Ishikawa (cell line): ENCODE results near the gene ARX.

ENCODE experiments used
- CEBPB ChIP-seq: IDR thresholded peaks from 2 replicates; pipeline ENCODE4 v1.6.1; 2012
- CREB1 ChIP-seq: IDR thresholded peaks from 2 replicates; pipeline ENCODE4 v1.6.1; 2012; ENCODE audit warnings: low read depth
- EGR1 ChIP-seq: IDR thresholded peaks from 2 replicates; pipeline ENCODE4 v1.6.1; 2012
- EP300 ChIP-seq: IDR thresholded peaks from 2 replicates; pipeline ENCODE4 v1.6.1; 2012; ENCODE audit warnings: borderline replicate concordance
- FOXM1 ChIP-seq: IDR thresholded peaks from 2 replicates; pipeline ENCODE4 v1.6.1; 2012; ENCODE audit warnings: low read depth, borderline replicate concordance
- MAX ChIP-seq: IDR thresholded peaks from 2 replicates; pipeline ENCODE4 v1.6.1; 2012
- NFIC ChIP-seq: IDR thresholded peaks from 2 replicates; pipeline ENCODE4 v1.6.1; 2012
- RAD21 ChIP-seq: IDR thresholded peaks from 2 replicates; pipeline ENCODE4 v1.6.1; 2012; ENCODE audit warnings: low read depth
- REST ChIP-seq: IDR thresholded peaks from 2 replicates; pipeline ENCODE4 v1.6.1; 2012; ENCODE audit warnings: low read depth, mild to moderate bottlenecking
- TAF1 ChIP-seq: IDR thresholded peaks from 2 replicates; pipeline ENCODE4 v1.6.1; 2012; ENCODE audit warnings: low read depth, mild to moderate bottlenecking
- TCF12 ChIP-seq: IDR thresholded peaks from 2 replicates; pipeline ENCODE4 v1.6.1; 2012; ENCODE audit warnings: low read depth
- TEAD4 ChIP-seq: IDR thresholded peaks from 2 replicates; pipeline ENCODE4 v1.6.1; 2012
- USF1 ChIP-seq: IDR thresholded peaks from 2 replicates; pipeline ENCODE4 v1.6.1; 2012
- YY1 ChIP-seq: IDR thresholded peaks from 2 replicates; pipeline ENCODE4 v1.6.1; 2012; ENCODE audit warnings: low read depth
- ZBTB7A ChIP-seq: IDR thresholded peaks from 2 replicates; pipeline ENCODE4 v1.6.1; 2012; ENCODE audit warnings: low read depth

The ARX gene

GRCh38 chrX:25026576-25026975, 10.8 kb upstream of the ARX start:
- TF ChIP-seq CREB1: no peak
- no peak for TF ChIP-seq YY1
- TF ChIP-seq TEAD4: no peak
- TF ChIP-seq REST: no peak
- no peak for TF ChIP-seq MAX
- TF ChIP-seq FOXM1: no peak
- TF ChIP-seq EGR1: no peak
- no peak for TF ChIP-seq TAF1
- TF ChIP-seq CEBPB: no peak
- no peak for TF ChIP-seq ZBTB7A
- no peak for TF ChIP-seq NFIC
- TF ChIP-seq TCF12: no peak
- no peak for TF ChIP-seq USF1
- no peak for TF ChIP-seq RAD21
- TF ChIP-seq EP300: no peak

GRCh38 chrX:25025615-25026014, 9.8 kb upstream of the ARX start:
- TF ChIP-seq USF1 (no peak), MAX (no peak), TEAD4 (no peak), REST (no peak), FOXM1 (no peak), NFIC (no peak), ZBTB7A (no peak), EGR1 (no peak), RAD21 (no peak), YY1 (no peak), CREB1 (no peak), TAF1 (no peak), CEBPB (no peak), EP300 (no peak), TCF12 (no peak)

- TF ChIP-seq REST (no peak), ZBTB7A (no peak), TCF12 (no peak), CREB1 (no peak), TEAD4 (no peak), FOXM1 (no peak), YY1 (no peak), MAX (no peak), CEBPB (no peak), EP300 (no peak), EGR1 (no peak)
Measured at GRCh38 chrX:25023908-25024307, 8.1 kb upstream of the ARX start.

- TF ChIP-seq MAX (no peak), REST (no peak), NFIC (no peak), CREB1 (no peak), FOXM1 (no peak), EP300 (no peak), YY1 (no peak), TCF12 (no peak), ZBTB7A (no peak), RAD21 (no peak), TAF1 (no peak), USF1 (no peak), EGR1 (no peak), TEAD4 (no peak), CEBPB (no peak)
Measured at GRCh38 chrX:25022499-25023325, 6.9 kb upstream of the ARX start.
